GM12878 (cell line): ENCODE measurements around the gene ZNF425. TPM values are rescaled to one million over a fixed set of nuclear protein-coding genes. Genes with fewer than 3 reads are reported as not detected.

Source experiments
- ATAC-seq: fragments of 200-7000 bp; cut with Tn5 transposase; 3 replicates; pipeline ENCODE4 v1.9.1; 2020; ENCODE audit warnings: mild to moderate bottlenecking, moderate library complexity
- BruUV-seq: library from RNA; stranded (reverse); fragments of 400-500 nt; replicated peaks from 2 replicates; lab custom pipeline; 2021; lab: Mats Ljungman, UMichigan
- CTCF ChIA-PET: fragments of 300-600 bp; sonication (Branson Sonifier 250); formaldehyde crosslinking; extraction: SDS; loops from one replicate; lab custom pipeline; 2021; ENCODE audit warnings: inconsistent platforms; lab: Yijun Ruan, JAX
- POLR2A ChIA-PET: fragments of 350-600 bp; formaldehyde crosslinking; extraction: SDS; loops from one replicate; lab custom pipeline; 2021; ENCODE audit warnings: inconsistent platforms; lab: Charles Lee
- RAD21 ChIA-PET: fragments of 300-600 bp; sonication (Branson Sonifier 250); formaldehyde crosslinking; loops from one replicate; lab custom pipeline; 2023; ENCODE audit warnings: antibody characterized with exemption; ENCODE audit not compliant: unreplicated experiment; lab: Charles Lee
- SMC1A ChIA-PET: fragments of 300-600 bp; sonication (Branson Sonifier 250); formaldehyde crosslinking; loops from one replicate; lab custom pipeline; 2023; ENCODE audit not compliant: unreplicated experiment, uncharacterized antibody; lab: Charles Lee
- DNase-seq: peaks from one replicate; pipeline ENCODE4 v3.0.0-alpha.2; 2011; ENCODE audit warnings: low read depth, low spot score
- FAIRE-seq: peaks from 3 replicates; lab custom pipeline; 2011; peaks lifted over from hg19 to GRCh38; lab: Jason Lieb, UNC
- H2AFZ ChIP-seq: 2 replicates; pipeline ENCODE4 v1.6.0; 2011; ENCODE audit warnings: low read depth, low read length, control low read depth; ENCODE audit not compliant: control insufficient read depth
- H3K27ac ChIP-seq: 2 replicates; pipeline ENCODE4 v1.5.1; 2011; ENCODE audit warnings: control low read depth; ENCODE audit not compliant: control insufficient read depth, insufficient read depth
- H3K27me3 ChIP-seq, 2 experiments: replicated peaks in 1 of 2; 2 replicates each; pipeline versions ENCODE4 v1.6.0 to v1.6.1; 2011; ENCODE audit warnings: low read length in 1 of 2; ENCODE audit not compliant: control insufficient read depth in 2 of 2, insufficient read depth in 2 of 2
- H3K36me3 ChIP-seq, 2 experiments: 2 replicates each; pipeline ENCODE4 v1.5.1; 2011; ENCODE audit warnings: low read length in 1 of 2; ENCODE audit not compliant: control insufficient read depth in 2 of 2, insufficient read depth in 2 of 2
- H3K4me1 ChIP-seq: 2 replicates; pipeline ENCODE4 v1.6.1; 2011; ENCODE audit warnings: mild to moderate bottlenecking, low read length, moderate library complexity, mixed read lengths; ENCODE audit not compliant: control insufficient read depth, insufficient read depth
- H3K4me2 ChIP-seq: 2 replicates; pipeline ENCODE4 v1.6.0; 2011; ENCODE audit warnings: control low read depth; ENCODE audit not compliant: control insufficient read depth, insufficient read depth
- H3K4me3 ChIP-seq: fragments of 200-600 bp; sonication (generic); 2 replicates; pipeline ENCODE4 v1.5.1; 2016
- H3K79me2 ChIP-seq: 2 replicates; pipeline ENCODE4 v1.6.0; 2011; ENCODE audit warnings: low read length; ENCODE audit not compliant: control insufficient read depth, insufficient read depth
- H3K9ac ChIP-seq: 2 replicates; pipeline ENCODE4 v1.8.0; 2011; ENCODE audit warnings: low read length, control low read depth, mixed read lengths; ENCODE audit not compliant: control insufficient read depth, insufficient read depth
- H3K9me3 ChIP-seq: replicated peaks from 3 replicates; pipeline ENCODE4 v1.5.1; 2011; ENCODE audit warnings: mild to moderate bottlenecking, low read length; ENCODE audit not compliant: control insufficient read depth, insufficient read depth
- H4K20me1 ChIP-seq: 2 replicates; pipeline ENCODE4 v1.6.0; 2011; ENCODE audit not compliant: control insufficient read depth, insufficient read depth
- CREB1 ChIP-seq: IDR thresholded peaks from 2 replicates; pipeline ENCODE4 v1.6.1; 2012; ENCODE audit warnings: low read depth, mild to moderate bottlenecking, inconsistent platforms
- FOS ChIP-seq: IDR thresholded peaks from 3 replicates; pipeline ENCODE4 v1.6.1; 2011; ENCODE audit warnings: borderline replicate concordance; ENCODE audit not compliant: insufficient read length; ENCODE audit errors: extremely low read depth
- KDM1A ChIP-seq: fragments of 200-600 bp; sonication (generic); IDR thresholded peaks from 2 replicates; pipeline ENCODE4 v1.6.1; 2016; ENCODE audit warnings: borderline replicate concordance
- LARP7 ChIP-seq: fragments of 450-650 bp; IDR thresholded peaks from 2 replicates; pipeline ENCODE4 v1.6.1; 2017; ENCODE audit warnings: mild to moderate bottlenecking
- PKNOX1 ChIP-seq: fragments of 450-650 bp; IDR thresholded peaks from 2 replicates; pipeline ENCODE4 v1.6.1; 2016; ENCODE audit warnings: mild to moderate bottlenecking
- REST ChIP-seq: IDR thresholded peaks from 2 replicates; pipeline ENCODE4 v1.6.1; 2012; ENCODE audit warnings: mild to moderate bottlenecking, low read depth, low read length
- TBL1XR1 ChIP-seq: IDR thresholded peaks from 2 replicates; pipeline ENCODE4 v1.6.1; 2012; ENCODE audit warnings: low read depth, low read length, improper control_type of control experiment
- WGBS: methylation state at CpG from one replicate; pipeline ENCODE4 v1.1.6; 2016; ENCODE audit warnings: low lambda C conversion rate; ENCODE audit not compliant: insufficient replicate concordance, insufficient coverage; ENCODE audit errors: missing lambda C conversion rate; 5-methylcytosine and 5-hydroxymethylcytosine counted together
- in situ Hi-C: fragments of 300-500 bp; cut with MboI; formaldehyde crosslinking; loops from 9 replicates; pipeline ENCODE4 v1.14.3; 2018; ENCODE audit warnings: mixed read lengths
- intact Hi-C: fragments of 100-400 bp; cut with micrococcal nuclease; formaldehyde crosslinking; loops from one replicate; pipeline ENCODE4 v1.14.2; 2022; ENCODE audit not compliant: unreplicated experiment
- polyA plus RNA-seq, 11 experiments: library from polyadenylated mRNA; depleted of rRNA in 4 of 11; unstranded in 6 of 11; stranded (reverse) in 5 of 11; fragments of >200 nt; fragmentation: Nextera tagmentation in 4 of 11; fragmentation: Illumina TruSeq in 1 of 11; extraction: Ambion mirVana in 4 of 11; extraction: Trizol in 1 of 11; gene quantifications; 1 replicate in 1 of 11; 2 replicates in 10 of 11; pipeline versions ENCODE4 v1.2.1 to v1.2.3, GENCODE V29; 2011 to 2016; ENCODE audit warnings: inconsistent platforms in 2 of 11, missing spikeins in 2 of 11, low read depth in 1 of 11
- total RNA-seq, 4 experiments: library from RNA; depleted of rRNA in 3 of 4; stranded (reverse); fragments of >200 nt in 3 of 4; fragmentation: Illumina TruSeq in 1 of 4; extraction: Trizol in 1 of 4; gene quantifications; 2 replicates each; pipeline versions ENCODE4 v1.2.1 to v1.2.3, GENCODE V29; 2013 to 2021
- TF ChIP-seq, protein P1 (sequence below), 3 experiments: IDR thresholded peaks in 2 of 3; conservative IDR thresholded peaks in 1 of 3; 2 replicates each; pipeline ENCODE4 v1.5.1; 2011; ENCODE audit warnings: low read depth in 3 of 3, low read length in 3 of 3, mild to moderate bottlenecking in 3 of 3, control low read depth in 2 of 3, moderate library complexity in 2 of 3, inconsistent platforms in 1 of 3, mixed read lengths in 1 of 3; ENCODE audit not compliant: control insufficient read depth in 2 of 3, insufficient read depth in 1 of 3; ENCODE audit errors: extremely low read depth in 1 of 3
- TF ChIP-seq, protein P2 (sequence below): fragments of 450-650 bp; IDR thresholded peaks from 2 replicates; pipeline ENCODE4 v1.6.1; 2014; ENCODE audit warnings: mild to moderate bottlenecking

Gene ZNF425
- total and polyA plus RNA-seq, 10 of the 15 experiments (the other 5 are each of a cell fraction or from before 2014, with no cell fraction given), result 0.19 to 1.8 (median 0.91) TPM

DNA sequence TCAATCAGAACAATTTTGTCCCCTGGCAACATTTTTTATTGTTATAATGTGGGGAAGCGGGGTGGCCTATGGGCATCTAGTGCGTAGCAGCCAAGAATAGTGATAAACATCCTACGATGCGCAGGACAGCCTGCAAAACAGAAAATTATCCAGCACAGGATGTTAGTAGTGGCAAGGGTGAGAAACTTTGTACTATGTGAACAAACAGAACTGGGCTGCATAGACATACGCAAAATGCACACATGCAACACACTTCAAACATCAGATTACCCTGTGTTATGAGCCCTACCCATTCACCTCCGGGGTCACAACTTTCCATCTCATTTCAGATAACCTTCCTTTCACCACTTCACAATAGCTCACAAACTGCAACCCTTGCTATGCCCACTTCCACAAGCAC is 38.7 kb downstream of the ZNF425 start (continued):
- TF ChIP-seq, protein P1, sequence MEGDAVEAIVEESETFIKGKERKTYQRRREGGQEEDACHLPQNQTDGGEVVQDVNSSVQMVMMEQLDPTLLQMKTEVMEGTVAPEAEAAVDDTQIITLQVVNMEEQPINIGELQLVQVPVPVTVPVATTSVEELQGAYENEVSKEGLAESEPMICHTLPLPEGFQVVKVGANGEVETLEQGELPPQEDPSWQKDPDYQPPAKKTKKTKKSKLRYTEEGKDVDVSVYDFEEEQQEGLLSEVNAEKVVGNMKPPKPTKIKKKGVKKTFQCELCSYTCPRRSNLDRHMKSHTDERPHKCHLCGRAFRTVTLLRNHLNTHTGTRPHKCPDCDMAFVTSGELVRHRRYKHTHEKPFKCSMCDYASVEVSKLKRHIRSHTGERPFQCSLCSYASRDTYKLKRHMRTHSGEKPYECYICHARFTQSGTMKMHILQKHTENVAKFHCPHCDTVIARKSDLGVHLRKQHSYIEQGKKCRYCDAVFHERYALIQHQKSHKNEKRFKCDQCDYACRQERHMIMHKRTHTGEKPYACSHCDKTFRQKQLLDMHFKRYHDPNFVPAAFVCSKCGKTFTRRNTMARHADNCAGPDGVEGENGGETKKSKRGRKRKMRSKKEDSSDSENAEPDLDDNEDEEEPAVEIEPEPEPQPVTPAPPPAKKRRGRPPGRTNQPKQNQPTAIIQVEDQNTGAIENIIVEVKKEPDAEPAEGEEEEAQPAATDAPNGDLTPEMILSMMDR (IDR thresholded peaks at IDR 0.05 in 2 of 3, conservative IDR thresholded peaks at IDR 0.05 in 1 of 3; ENCODE audit: control insufficient read depth in 2 of 3, extremely low read depth in 1 of 3, insufficient read depth in 1 of 3, low read depth in 3 of 3, low read length in 3 of 3), result no peak
- TF ChIP-seq, protein P2, sequence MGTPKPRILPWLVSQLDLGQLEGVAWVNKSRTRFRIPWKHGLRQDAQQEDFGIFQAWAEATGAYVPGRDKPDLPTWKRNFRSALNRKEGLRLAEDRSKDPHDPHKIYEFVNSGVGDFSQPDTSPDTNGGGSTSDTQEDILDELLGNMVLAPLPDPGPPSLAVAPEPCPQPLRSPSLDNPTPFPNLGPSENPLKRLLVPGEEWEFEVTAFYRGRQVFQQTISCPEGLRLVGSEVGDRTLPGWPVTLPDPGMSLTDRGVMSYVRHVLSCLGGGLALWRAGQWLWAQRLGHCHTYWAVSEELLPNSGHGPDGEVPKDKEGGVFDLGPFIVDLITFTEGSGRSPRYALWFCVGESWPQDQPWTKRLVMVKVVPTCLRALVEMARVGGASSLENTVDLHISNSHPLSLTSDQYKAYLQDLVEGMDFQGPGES, result no peak

DNA sequence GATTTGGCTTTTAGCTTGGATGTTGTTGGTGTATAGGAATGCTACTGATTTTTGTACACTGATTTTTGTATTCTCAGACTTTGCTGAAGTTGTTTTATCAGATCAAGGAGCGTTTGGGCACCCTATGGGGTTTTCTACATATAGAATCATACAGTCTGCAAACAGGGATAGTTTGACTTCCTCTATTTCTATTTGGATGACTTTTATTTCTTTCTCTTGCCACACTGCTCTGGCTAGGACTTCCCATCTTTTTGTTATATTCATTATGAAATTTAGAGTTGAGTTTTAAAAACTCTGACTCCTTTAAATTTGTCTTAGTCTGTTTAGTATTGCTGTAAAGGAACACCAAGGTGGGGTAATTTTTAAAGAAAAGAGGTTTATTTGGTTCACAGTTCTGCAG is 40.3 kb downstream of the ZNF425 start:
- intact Hi-C loops, result no loop called here
- ChIA-PET POLR2A (no interaction called here), SMC1A (no interaction called here), RAD21 (no interaction called here), CTCF (interaction anchor here (1.6 to 3.7 kb wide), 2 partner anchors 20 to 79 kb away, joined by 5 to 13 read pairs; no protein-coding TSS in a partner anchor)
- H3K36me3 ChIP-seq, result no peaks in the 10 kb centered on the region; a peak in 1 of 4 replicates
- no peak overlapping the region for H3K27ac ChIP-seq
- H3K79me2 ChIP-seq, result peaks cover 6% of the 10 kb centered on the region
- no TSS peak for BruUV-seq
- H4K20me1 ChIP-seq, result no peaks in the 10 kb centered on the region
- no peak overlapping the region for H2AFZ ChIP-seq
- H3K4me2 ChIP-seq, result no peak overlapping the region
- ATAC-seq, result no peak
- in situ Hi-C loops, result no loop called here
- no peaks in the 10 kb centered on the region for H3K27me3 ChIP-seq
- peaks cover 4% of the 10 kb centered on the region; the same call in 2 of the 3 replicates for H3K9me3 ChIP-seq
- TF ChIP-seq FOS, result no peak
- TF ChIP-seq PKNOX1, result no peak
- no peak for TF ChIP-seq LARP7
- TF ChIP-seq KDM1A, result no peak
- no peak for TF ChIP-seq CREB1
- TF ChIP-seq REST, result no peak
- no peak for TF ChIP-seq TBL1XR1
- WGBS, result 100% methylated on average over 1 of the region's 1 CpG
- no peak for FAIRE-seq
- DNase-seq, result no peak
- H3K4me3 ChIP-seq, result no peak overlapping the region
- no peak overlapping the region for H3K9ac ChIP-seq
- H3K4me1 ChIP-seq, result no peaks in the 10 kb centered on the region
